Pancreas (tissue), 10 donors: ENCODE measurements around the gene BABAM2. TPM values are rescaled to one million over a fixed set of nuclear protein-coding genes. Genes with fewer than 3 reads are reported as not detected.

Source experiments
- ATAC-seq, 4 donors: fragments of 200-7000 bp; cut with Tn5 transposase; one replicate each; pipeline versions ENCODE4 v1.8.0 to v1.9.1; 2020; ENCODE audit warnings: mild to moderate bottlenecking in 4 of 4, moderate library complexity in 4 of 4
- DNase-seq, 6 donors: peaks; one replicate each; pipeline ENCODE4 v3.0.0-alpha.2; 2020
- FAIRE-seq: peaks from 2 replicates; lab custom pipeline; 2012; peaks lifted over from hg19 to GRCh38; lab: Jason Lieb, UNC
- H3K27ac ChIP-seq, 4 donors: fragments of 200-600 bp; sonication (generic); 1 replicate in 3 of 4; 2 replicates in 1 of 4; pipeline versions ENCODE4 v1.5.0 to v1.8.0; 2020
- H3K27me3 ChIP-seq, 4 donors: fragments of 200-600 bp; one replicate each; pipeline ENCODE4 v1.8.0; 2021
- H3K36me3 ChIP-seq, 3 donors: fragments of 200-600 bp; sonication (generic) in 1 of 3; one replicate each; pipeline versions ENCODE4 v1.5.0 to v1.8.0; 2020 to 2021
- H3K4me1 ChIP-seq, 3 donors: fragments of 200-600 bp; one replicate each; pipeline ENCODE4 v1.8.0; 2021
- H3K4me3 ChIP-seq, 4 donors: fragments of 200-600 bp; sonication (generic) in 2 of 4; one replicate each; pipeline versions ENCODE4 v1.5.0 to v1.8.0; 2020 to 2021
- H3K9me3 ChIP-seq, 4 donors: fragments of 200-600 bp; one replicate each; pipeline ENCODE4 v1.8.0; 2021
- CTCF ChIP-seq, 4 donors: fragments of 200-600 bp; sonication (generic) in 3 of 4; IDR thresholded peaks; one replicate each; pipeline versions ENCODE4 v1.5.0 to v1.8.0; 2021; ENCODE audit warnings: antibody characterized with exemption in 4 of 4
- WGBS, 2 donors: extraction: QIAGEN DNeasy Blood & Tissue Kit; methylation state at CpG; one replicate each; pipeline ENCODE4 v1.1.7; 2013; 5-methylcytosine and 5-hydroxymethylcytosine counted together
- intact Hi-C, 3 donors: fragments of 100-400 bp; cut with DNase I; formaldehyde crosslinking; loops; one replicate each; pipeline versions ENCODE4 v1.11.1 to v1.14.2; 2022
- polyA plus RNA-seq, 2 donors: library from polyadenylated mRNA; stranded (reverse); fragments of 200-250 nt; gene quantifications; one replicate each; pipeline ENCODE4 v1.2.3, GENCODE V29; 2013
- total RNA-seq, 6 donors: library from RNA; stranded (reverse); fragmentation: NEBNext Ultra II Directional in 4 of 6; extraction: Animal tissue kit (Norgen Biotek cat#: 25700) in 4 of 6; gene quantifications; one replicate each; pipeline versions ENCODE4 v1.2.1 to v1.2.4, GENCODE V29; 2021 to 2023
- donor health status: healthy with polysubstance abuse.
- donor health status: DM: no; HTN: no; CAD: no; lungs with moderate emphysema.
- donor health status: DM: no; HTN: no; CAD: no.
- donor health status: control.
- donor health status: control.
- donor health status: Bipolar disorder and iron deficiency.
- donor health status: DM: yes; HTN: yes; CAD: no.
- donor health status: DM: no; HTN: no; CAD: no.
- donor health status: DM: no; HTN: no; CAD: no.
- donor health status: DM: yes; HTN: yes; CAD: no.

The BABAM2 gene
- total and polyA plus RNA-seq, 8 donors: 9.4 to 21.3 (median 15.6) TPM

GRCh38 chr2:28188436-28188835 is 297.9 kb downstream of the BABAM2 start:
- intact Hi-C loops: no loop called here
- DNase-seq (no peak), FAIRE-seq (no peak), ATAC-seq (no peak)
- H3K9me3 ChIP-seq: no peaks in the 10 kb centered on the region
- H3K27me3 ChIP-seq: no peaks in the 10 kb centered on the region
- TF ChIP-seq CTCF (IDR thresholded peaks at IDR 0.05): no peak
- no peaks in the 10 kb centered on the region for H3K4me1 ChIP-seq
- WGBS, 2 donors: 84 to 90% methylated on average over 4 of the region's 4 CpGs
- H3K27ac ChIP-seq: no peak overlapping the region
- no peaks in the 10 kb centered on the region for H3K36me3 ChIP-seq
- no peak overlapping the region for H3K4me3 ChIP-seq

- Histone ChIP-seq H3K27me3 (no peaks in the 10 kb centered on the region), H3K27ac (no peak overlapping the region), H3K36me3 (no peaks in the 10 kb centered on the region), H3K4me3 (no peak overlapping the region), H3K9me3 (no peaks in the 10 kb centered on the region), H3K4me1 (no peaks in the 10 kb centered on the region)
- whole genome bisulfite sequencing, 2 donors: 86 to 94% methylated on average over 10 of the region's 10 CpGs
- TF ChIP-seq CTCF (IDR thresholded peaks at IDR 0.05): no peak
- FAIRE-seq (no peak), DNase-seq (no peak), ATAC-seq (no peak)
- intact Hi-C loops: no loop called here
Measured at GRCh38 chr2:28193630-28194403, 303.3 kb downstream of the BABAM2 start.

- Histone ChIP-seq H3K27ac (no peak overlapping the region), H3K36me3 (no peaks in the 10 kb centered on the region), H3K27me3 (no peaks in the 10 kb centered on the region), H3K9me3 (no peaks in the 10 kb centered on the region), H3K4me3 (no peak overlapping the region), H3K4me1 (no peaks in the 10 kb centered on the region)
- 58 to 60% methylated on average over 2 of the region's 2 CpGs for WGBS, 2 donors
- no peak for TF ChIP-seq CTCF (IDR thresholded peaks at IDR 0.05)
- FAIRE-seq (no peak), DNase-seq (no peak), ATAC-seq (peak in 1 of 4 donors; percentile 29)
- intact Hi-C loops: no loop called here
Measured at GRCh38 chr2:28199995-28200679, 309.6 kb downstream of the BABAM2 start.

GRCh38 chr2:28201671-28202180 is 311.2 kb downstream of the BABAM2 start:
- no peaks in the 10 kb centered on the region for H3K27me3 ChIP-seq
- H3K27ac ChIP-seq: no peak overlapping the region
- no peak for FAIRE-seq
- 84 to 85% methylated on average over 7 of the region's 7 CpGs for WGBS, 2 donors
- intact Hi-C loops: no loop called here
- ATAC-seq: no peak
- no peaks in the 10 kb centered on the region for H3K4me1 ChIP-seq
- H3K36me3 ChIP-seq: no peaks in the 10 kb centered on the region
- no peak for TF ChIP-seq CTCF (IDR thresholded peaks at IDR 0.05)
- no peaks in the 10 kb centered on the region for H3K9me3 ChIP-seq
- H3K4me3 ChIP-seq: no peak overlapping the region
- no peak for DNase-seq
